ENCODE results near the gene HSPA6.

- TF ChIP-seq, protein P1, sequence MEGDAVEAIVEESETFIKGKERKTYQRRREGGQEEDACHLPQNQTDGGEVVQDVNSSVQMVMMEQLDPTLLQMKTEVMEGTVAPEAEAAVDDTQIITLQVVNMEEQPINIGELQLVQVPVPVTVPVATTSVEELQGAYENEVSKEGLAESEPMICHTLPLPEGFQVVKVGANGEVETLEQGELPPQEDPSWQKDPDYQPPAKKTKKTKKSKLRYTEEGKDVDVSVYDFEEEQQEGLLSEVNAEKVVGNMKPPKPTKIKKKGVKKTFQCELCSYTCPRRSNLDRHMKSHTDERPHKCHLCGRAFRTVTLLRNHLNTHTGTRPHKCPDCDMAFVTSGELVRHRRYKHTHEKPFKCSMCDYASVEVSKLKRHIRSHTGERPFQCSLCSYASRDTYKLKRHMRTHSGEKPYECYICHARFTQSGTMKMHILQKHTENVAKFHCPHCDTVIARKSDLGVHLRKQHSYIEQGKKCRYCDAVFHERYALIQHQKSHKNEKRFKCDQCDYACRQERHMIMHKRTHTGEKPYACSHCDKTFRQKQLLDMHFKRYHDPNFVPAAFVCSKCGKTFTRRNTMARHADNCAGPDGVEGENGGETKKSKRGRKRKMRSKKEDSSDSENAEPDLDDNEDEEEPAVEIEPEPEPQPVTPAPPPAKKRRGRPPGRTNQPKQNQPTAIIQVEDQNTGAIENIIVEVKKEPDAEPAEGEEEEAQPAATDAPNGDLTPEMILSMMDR (IDR thresholded peaks at IDR 0.05; ENCODE audit: low read depth, low read length): no peak
- TF ChIP-seq EZH2phosphoT487 (IDR thresholded peaks at IDR 0.05; ENCODE audit: low read depth): no peak
Measured at GRCh38 chr1:161511756-161512060, 12.6 kb upstream of the HSPA6 start.
